Measurements from ENCODE around the gene KDM6A. TPM values are rescaled to one million over a fixed set of nuclear protein-coding genes. Genes with fewer than 3 reads are reported as not detected.
"Not testable (repeated sequence)": the region's sequence is repeated elsewhere in the genome, so short reads cannot be mapped to it uniquely, and the experiment has no call there.

KDM6A gene
- total and polyA plus RNA-seq, 2 donors (not counting 1 experiment from before 2014, with no cell fraction given): 13.8 to 28.4 TPM

DNA sequence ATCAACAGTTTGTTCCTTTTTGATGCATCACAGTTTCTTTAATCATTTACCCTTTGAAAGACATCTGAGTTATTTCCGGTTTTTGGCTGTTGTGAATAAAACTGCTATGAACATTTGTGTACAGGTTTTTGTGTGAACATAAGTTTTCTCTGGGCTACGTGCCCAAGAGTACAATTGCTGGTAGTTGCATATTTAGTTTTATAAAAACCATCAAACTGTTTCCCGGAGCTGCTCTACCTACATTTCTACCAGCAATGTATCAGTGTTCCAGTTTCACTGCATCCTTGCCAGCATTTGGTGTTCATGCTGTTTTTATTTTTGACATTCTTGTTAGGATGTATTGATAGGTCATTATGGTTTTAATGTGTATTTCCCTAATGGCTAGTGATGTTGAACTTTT lies 17.3 kb downstream of the KDM6A start:
- no peaks in the 10 kb centered on the region for H3K4me1 ChIP-seq (ENCODE audit: control insufficient read depth, extremely low read depth, insufficient read depth, low read length)
- no peak overlapping the region for H2AFZ ChIP-seq (ENCODE audit: low read length)
- no peak overlapping the region for H3K27ac ChIP-seq (ENCODE audit: insufficient read depth, low read length)
- no peak for TF ChIP-seq EZH2 (IDR thresholded peaks at IDR 0.05; ENCODE audit: low read length, missing control alignments)
- TF ChIP-seq, protein P1, sequence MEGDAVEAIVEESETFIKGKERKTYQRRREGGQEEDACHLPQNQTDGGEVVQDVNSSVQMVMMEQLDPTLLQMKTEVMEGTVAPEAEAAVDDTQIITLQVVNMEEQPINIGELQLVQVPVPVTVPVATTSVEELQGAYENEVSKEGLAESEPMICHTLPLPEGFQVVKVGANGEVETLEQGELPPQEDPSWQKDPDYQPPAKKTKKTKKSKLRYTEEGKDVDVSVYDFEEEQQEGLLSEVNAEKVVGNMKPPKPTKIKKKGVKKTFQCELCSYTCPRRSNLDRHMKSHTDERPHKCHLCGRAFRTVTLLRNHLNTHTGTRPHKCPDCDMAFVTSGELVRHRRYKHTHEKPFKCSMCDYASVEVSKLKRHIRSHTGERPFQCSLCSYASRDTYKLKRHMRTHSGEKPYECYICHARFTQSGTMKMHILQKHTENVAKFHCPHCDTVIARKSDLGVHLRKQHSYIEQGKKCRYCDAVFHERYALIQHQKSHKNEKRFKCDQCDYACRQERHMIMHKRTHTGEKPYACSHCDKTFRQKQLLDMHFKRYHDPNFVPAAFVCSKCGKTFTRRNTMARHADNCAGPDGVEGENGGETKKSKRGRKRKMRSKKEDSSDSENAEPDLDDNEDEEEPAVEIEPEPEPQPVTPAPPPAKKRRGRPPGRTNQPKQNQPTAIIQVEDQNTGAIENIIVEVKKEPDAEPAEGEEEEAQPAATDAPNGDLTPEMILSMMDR (conservative IDR thresholded peaks at IDR 0.05 in 1 of 2, IDR thresholded peaks at IDR 0.05 in 1 of 2; ENCODE audit: low read depth in 1 of 2, low read length in 2 of 2): no peak
- no peak overlapping the region for H3K4me3 ChIP-seq (replicated peaks in 1 of 4; ENCODE audit: control extremely low read depth in 1 of 4, insufficient read depth in 1 of 4, low read depth in 3 of 4, low read length in 4 of 4)
- no peaks in the 10 kb centered on the region for H3K27me3 ChIP-seq (ENCODE audit: control insufficient read depth, insufficient read depth, low read length)
- no peaks in the 10 kb centered on the region for H3K9me3 ChIP-seq (ENCODE audit: control insufficient read depth, insufficient read depth, low read depth, low read length)
- no peaks in the 10 kb centered on the region for H3K36me3 ChIP-seq (ENCODE audit: control insufficient read depth, insufficient read depth, low read length)
- no peaks in the 10 kb centered on the region for H4K20me1 ChIP-seq (ENCODE audit: control insufficient read depth, extremely low read depth, insufficient read depth, low read length)
- H3K4me2 ChIP-seq (ENCODE audit: extremely low read depth, insufficient read depth, low read length): no peak overlapping the region
- H3K79me2 ChIP-seq (ENCODE audit: control insufficient read depth, insufficient read depth, low read length): peaks cover 72% of the 10 kb centered on the region
- DNase-seq (ENCODE audit: low read depth in 2 of 2): no peak
- no peak overlapping the region for H3K9ac ChIP-seq (ENCODE audit: insufficient read depth, low read length)

DNA sequence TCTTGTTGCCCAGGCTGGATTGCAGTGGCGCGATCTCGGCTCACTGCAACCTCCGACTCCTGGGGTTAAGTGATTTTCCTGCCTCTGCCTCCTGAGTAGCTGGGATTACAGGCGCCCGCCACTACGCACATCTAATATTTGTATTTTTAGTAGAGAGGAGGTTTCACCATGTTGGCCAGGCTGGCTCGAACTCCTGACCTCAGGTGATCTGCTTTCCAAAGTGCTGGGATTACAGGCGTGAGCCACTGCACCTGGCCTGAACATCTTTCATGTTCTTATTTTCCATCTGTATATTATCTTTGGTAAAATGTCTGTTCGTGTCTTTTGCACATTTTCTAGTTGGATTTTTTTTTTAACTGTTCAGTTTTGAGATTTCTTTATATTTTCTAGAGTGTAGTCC lies 17.7 kb downstream of the KDM6A start:
- H4K20me1 ChIP-seq (ENCODE audit: control insufficient read depth, extremely low read depth, insufficient read depth, low read length); H3K36me3 ChIP-seq (ENCODE audit: control insufficient read depth, insufficient read depth, low read length); H3K4me3 ChIP-seq (replicated peaks in 1 of 4; ENCODE audit: control extremely low read depth in 1 of 4, insufficient read depth in 1 of 4, low read depth in 3 of 4, low read length in 4 of 4); H3K9ac ChIP-seq (ENCODE audit: insufficient read depth, low read length); H2AFZ ChIP-seq (ENCODE audit: low read length); H3K4me2 ChIP-seq (ENCODE audit: extremely low read depth, insufficient read depth, low read length); DNase-seq (ENCODE audit: low read depth in 2 of 2); H3K4me1 ChIP-seq (ENCODE audit: control insufficient read depth, extremely low read depth, insufficient read depth, low read length); H3K9me3 ChIP-seq (ENCODE audit: control insufficient read depth, insufficient read depth, low read depth, low read length); H3K27me3 ChIP-seq (ENCODE audit: control insufficient read depth, insufficient read depth, low read length); H3K27ac ChIP-seq (ENCODE audit: insufficient read depth, low read length): not testable (repeated sequence)
- H3K79me2 ChIP-seq (ENCODE audit: control insufficient read depth, insufficient read depth, low read length): peaks cover 73% of the 10 kb centered on the region

DNA sequence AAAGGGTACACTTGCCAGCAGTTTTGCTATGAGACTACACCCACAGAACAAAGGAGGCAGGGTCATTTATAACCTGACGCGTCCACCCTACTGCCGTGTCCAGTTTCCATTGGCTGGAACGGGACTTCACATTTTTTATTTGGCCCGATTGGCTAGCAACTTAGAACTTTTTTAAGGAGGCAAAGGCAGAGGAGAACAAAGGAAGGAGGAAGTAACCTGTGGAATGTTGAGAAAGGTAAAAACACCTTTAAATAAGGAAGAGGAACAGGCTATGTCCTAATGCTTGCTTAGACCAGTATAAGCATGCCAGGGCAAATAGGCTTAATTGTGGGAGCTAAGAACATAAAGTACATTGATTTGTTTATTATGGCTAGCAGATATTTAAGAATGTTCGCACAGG lies 18.7 kb downstream of the KDM6A start:
- H3K4me2 ChIP-seq (ENCODE audit: extremely low read depth, insufficient read depth, low read length): no peak overlapping the region
- no peak overlapping the region for H3K27ac ChIP-seq (ENCODE audit: insufficient read depth, low read length)
- no peak overlapping the region for H3K9ac ChIP-seq (ENCODE audit: insufficient read depth, low read length)
- H3K79me2 ChIP-seq (ENCODE audit: control insufficient read depth, insufficient read depth, low read length): peaks cover 71% of the 10 kb centered on the region
- H2AFZ ChIP-seq (ENCODE audit: low read length): no peak overlapping the region
- TF ChIP-seq, protein P1 (conservative IDR thresholded peaks at IDR 0.05 in 1 of 2, IDR thresholded peaks at IDR 0.05 in 1 of 2; ENCODE audit: low read depth in 1 of 2, low read length in 2 of 2): no peak
- no peak for TF ChIP-seq EZH2 (IDR thresholded peaks at IDR 0.05; ENCODE audit: low read length, missing control alignments)
- H3K9me3 ChIP-seq (ENCODE audit: control insufficient read depth, insufficient read depth, low read depth, low read length): no peaks in the 10 kb centered on the region
- no peak for DNase-seq (ENCODE audit: low read depth in 2 of 2)
- no peaks in the 10 kb centered on the region for H4K20me1 ChIP-seq (ENCODE audit: control insufficient read depth, extremely low read depth, insufficient read depth, low read length)
- no peaks in the 10 kb centered on the region for H3K36me3 ChIP-seq (ENCODE audit: control insufficient read depth, insufficient read depth, low read length)
- H3K4me3 ChIP-seq (replicated peaks in 1 of 4; ENCODE audit: control extremely low read depth in 1 of 4, insufficient read depth in 1 of 4, low read depth in 3 of 4, low read length in 4 of 4): no peak overlapping the region
- H3K4me1 ChIP-seq (ENCODE audit: control insufficient read depth, extremely low read depth, insufficient read depth, low read length): no peaks in the 10 kb centered on the region
- no peaks in the 10 kb centered on the region for H3K27me3 ChIP-seq (ENCODE audit: control insufficient read depth, insufficient read depth, low read length)

DNA sequence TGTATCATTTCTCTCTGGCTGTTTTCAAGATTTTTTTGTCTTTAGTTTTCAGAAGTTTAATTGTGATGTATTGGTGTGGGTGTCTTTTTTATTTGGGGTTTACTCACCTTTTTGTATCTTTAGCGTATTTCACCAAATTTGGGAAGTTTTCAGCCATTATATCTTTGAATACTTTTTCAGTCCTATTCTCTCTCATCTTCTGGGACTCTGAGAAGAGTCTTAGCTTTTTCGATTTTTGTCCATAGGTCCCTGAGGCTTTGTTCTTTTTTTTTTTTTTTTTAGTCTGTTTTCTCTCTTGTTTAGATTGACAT lies 23.8 kb downstream of the KDM6A start:
- Histone ChIP-seq H3K4me3 (replicated peaks in 1 of 4; ENCODE audit: control extremely low read depth in 1 of 4, insufficient read depth in 1 of 4, low read depth in 3 of 4, low read length in 4 of 4) (no peak overlapping the region), H3K9ac (ENCODE audit: insufficient read depth, low read length) (no peak overlapping the region), H3K4me1 (ENCODE audit: control insufficient read depth, extremely low read depth, insufficient read depth, low read length) (no peaks in the 10 kb centered on the region), H3K36me3 (ENCODE audit: control insufficient read depth, insufficient read depth, low read length) (no peaks in the 10 kb centered on the region), H3K79me2 (ENCODE audit: control insufficient read depth, insufficient read depth, low read length) (peaks cover 70% of the 10 kb centered on the region), H3K4me2 (ENCODE audit: extremely low read depth, insufficient read depth, low read length) (no peak overlapping the region), H3K9me3 (ENCODE audit: control insufficient read depth, insufficient read depth, low read depth, low read length) (no peaks in the 10 kb centered on the region), H2AFZ (ENCODE audit: low read length) (no peak overlapping the region), H4K20me1 (ENCODE audit: control insufficient read depth, extremely low read depth, insufficient read depth, low read length) (no peaks in the 10 kb centered on the region), H3K27ac (ENCODE audit: insufficient read depth, low read length) (no peak overlapping the region), H3K27me3 (ENCODE audit: control insufficient read depth, insufficient read depth, low read length) (no peaks in the 10 kb centered on the region)
- no peak for TF ChIP-seq EZH2 (IDR thresholded peaks at IDR 0.05; ENCODE audit: low read length, missing control alignments)
- DNase-seq (ENCODE audit: low read depth in 2 of 2): no peak
